ENCODE measurements around the gene DEFB124.

GRCh38 chr20:31476294-31476585 is 1.3 kb upstream of the DEFB124 start:
- TF ChIP-seq CTCF (IDR thresholded peaks at IDR 0.05) = no peak
- TF ChIP-seq POLR2A (IDR thresholded peaks at IDR 0.05) = no peak
